ENCODE data around the gene CASQ2.
A peak's percentile ranks its signal among the peaks of the same experiment; 100 is the strongest.

The CASQ2 gene

GRCh38 chr1:115685029-115685705 lies 83.3 kb downstream of the CASQ2 start:
- no peak for DNase-seq

DNA sequence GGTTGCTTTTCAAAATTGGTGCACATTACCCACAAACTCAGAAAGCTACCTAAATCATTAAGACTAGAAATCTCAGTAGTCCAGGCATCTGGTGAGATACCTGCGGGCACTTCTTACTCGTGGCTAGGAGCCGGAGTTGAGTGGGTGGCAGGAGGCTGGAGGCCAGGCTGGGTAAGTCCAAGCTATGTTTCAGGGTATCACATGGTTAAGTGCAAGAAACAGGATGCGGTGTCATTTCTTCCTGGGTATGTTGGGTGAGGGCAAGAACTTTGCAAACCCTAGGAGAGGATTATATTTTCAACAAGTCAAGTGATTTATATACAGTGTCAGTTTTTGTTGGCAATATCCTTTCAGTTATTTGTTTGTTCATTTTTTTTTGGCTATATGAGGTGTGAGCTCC lies 85.7 kb downstream of the CASQ2 start:
- no peak for DNase-seq

- no peak for DNase-seq
Observed at GRCh38 chr1:115680730-115681111, 87.8 kb downstream of the CASQ2 start.

DNA sequence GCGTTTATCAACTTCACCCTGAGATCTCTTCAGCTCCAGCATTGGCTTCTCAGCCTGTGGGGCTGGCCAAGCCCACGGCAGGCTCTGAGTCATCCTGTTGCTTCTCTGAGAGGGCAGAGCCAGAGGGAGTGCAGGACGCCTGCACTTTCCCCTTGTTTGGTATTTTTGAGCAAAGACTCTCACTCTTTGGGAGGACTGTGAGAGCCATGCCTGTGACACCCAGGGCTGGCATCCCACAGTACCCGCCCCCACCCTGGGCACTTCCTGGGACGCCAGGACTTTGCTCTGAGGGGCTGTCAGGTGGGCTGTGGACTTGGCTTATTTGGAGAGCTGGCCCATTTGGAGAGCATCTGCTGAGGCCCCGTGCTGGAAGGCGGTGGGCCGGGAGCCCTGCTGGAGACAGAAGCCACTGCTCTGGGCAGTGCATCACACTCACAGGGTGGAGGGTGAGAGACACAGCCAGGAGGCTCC lies 89.3 kb downstream of the CASQ2 start:
- DNase-seq: no peak

GRCh38 chr1:115678141-115678540 lies 90.4 kb downstream of the CASQ2 start:
- DNase-seq: no peak

GRCh38 chr1:115677565-115677964 lies 90.9 kb downstream of the CASQ2 start:
- no peak for DNase-seq

GRCh38 chr1:115677182-115677555 lies 91.3 kb downstream of the CASQ2 start:
- no peak for DNase-seq

GRCh38 chr1:115676498-115677181 lies 91.9 kb downstream of the CASQ2 start:
- DNase-seq: no peak

DNA sequence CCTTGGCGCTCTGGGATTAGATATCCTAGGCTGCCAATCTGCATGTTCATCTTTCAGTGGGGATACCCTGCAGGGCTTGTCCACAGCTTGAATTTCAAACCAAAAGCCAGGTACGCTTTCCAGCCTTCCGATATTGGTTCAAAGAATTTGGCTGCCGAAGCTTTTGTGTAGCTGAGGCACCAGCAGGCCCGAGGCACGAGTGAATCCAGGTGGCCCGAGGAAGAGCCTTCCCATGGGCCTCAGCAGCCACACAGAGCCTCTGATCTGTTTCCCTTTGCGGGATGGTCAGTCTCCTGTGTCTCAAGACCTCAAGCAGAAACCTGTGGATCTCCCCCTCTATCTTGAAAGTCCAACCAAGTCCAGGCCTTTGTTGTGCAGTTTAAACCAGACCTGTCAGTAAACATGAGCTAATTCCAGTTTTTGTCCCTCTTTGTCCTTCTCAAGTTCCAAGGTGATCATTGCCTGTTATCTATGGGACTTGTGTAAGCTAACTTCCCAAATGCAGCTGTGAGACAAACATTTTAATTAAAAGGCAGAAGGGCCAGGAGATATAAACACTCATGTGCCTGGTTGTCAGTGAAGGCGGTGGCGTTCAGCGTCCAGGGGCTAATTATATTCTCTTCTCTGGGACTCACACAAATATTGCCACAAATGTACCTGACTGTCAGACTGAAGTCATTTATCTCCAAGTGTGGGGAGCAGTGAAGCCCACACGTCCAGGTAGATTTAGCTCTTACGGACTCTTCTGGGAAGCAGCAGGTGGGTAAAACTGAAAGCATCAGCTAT lies 96.1 kb downstream of the CASQ2 start:
- no peak for DNase-seq

DNA sequence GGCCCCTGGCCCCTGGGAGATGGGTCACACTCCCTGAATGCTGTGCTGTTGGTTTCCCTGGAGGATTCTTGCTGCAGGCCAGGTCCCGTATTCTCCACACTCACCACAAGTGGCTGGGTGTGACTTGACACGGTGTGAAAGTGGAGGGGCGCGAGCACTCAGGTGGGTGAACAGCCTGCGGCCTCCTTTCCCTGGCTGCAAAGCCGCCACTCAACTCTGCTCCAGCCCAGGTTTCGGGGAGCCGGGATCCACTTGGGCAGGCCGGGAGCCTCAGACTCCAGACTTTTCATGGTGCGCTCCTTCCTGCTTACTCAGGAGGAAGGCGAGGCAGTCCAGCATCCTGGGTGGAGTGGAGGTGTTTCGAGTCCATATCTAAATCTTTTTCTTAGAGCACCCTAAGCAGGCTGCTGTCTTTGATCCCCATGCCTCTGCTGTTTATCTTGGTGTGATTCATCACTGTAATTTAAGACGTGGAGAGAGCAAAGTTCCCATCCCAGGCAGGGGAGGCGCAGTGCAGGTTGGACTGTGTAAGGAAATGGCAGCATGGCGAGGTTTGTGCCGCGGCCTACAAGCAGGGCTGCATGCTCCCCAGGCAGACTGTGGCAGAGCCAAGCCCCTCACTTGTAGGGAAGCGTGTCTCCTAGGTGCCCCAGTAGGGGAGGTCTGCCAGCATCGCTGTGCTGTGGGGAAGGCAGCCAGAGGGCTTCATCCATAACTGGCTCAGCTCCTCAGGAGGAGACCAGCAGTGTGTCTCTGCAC lies 97.2 kb downstream of the CASQ2 start:
- peak; percentile 62 for DNase-seq

DNA sequence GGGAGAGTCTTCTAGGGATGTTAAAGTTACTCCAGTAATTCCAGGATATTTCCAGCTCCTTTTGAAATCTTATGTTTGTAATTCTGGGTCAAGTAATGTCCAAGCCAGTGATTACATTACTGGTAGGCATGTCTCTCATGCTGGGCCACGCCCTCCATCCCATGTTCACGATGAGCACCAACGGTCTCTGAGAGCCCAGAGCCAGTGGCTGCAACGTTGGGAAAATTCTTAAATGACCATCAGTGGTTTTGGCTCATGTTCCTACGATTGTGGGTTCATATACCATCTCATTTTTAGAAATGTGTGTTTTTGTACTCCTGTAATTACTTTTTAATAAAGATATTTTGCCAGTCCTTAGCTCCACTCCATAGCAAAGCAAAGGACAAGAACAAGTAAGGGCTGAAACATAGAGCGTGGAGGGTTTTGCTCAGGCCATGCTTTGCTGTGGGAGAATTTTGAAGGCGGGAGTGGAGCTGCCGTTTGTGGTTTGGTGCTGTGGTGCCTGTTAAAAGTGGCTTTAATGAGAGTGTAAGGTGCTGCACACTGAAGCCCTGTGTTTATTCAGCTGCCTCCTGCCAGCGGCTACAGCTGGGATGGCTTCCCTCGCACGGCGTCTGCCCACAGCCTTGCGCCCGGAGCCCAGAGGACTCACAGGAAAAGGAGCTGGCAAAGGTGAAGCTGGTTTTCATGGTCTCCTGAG lies 97.9 kb downstream of the CASQ2 start:
- peak; percentile 92 for DNase-seq

- no peak for DNase-seq
Observed at GRCh38 chr1:115669886-115670285, 98.6 kb downstream of the CASQ2 start.

GRCh38 chr1:115669002-115669673 lies 99.4 kb downstream of the CASQ2 start:
- DNase-seq: no peak

DNA sequence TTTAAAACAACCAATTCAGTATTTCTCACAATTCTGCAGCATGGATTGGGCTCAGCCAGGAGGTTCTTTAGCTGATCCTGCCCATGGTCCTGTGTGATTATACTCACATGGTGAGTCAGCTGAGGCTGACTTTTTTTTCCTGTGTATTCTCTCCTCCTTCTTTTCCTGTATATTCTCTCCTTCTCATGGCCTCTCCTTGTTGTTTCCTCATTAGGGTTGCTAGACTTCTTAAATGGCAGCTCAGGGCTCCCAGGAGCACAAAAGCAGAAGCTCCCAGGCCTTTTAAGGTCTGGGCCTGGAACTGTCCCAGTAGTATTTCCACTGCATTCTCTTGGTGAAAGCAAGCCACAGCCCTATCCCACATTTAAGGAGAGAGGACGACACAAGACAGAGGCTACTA lies 99.9 kb downstream of the CASQ2 start:
- no peak for DNase-seq

DNA sequence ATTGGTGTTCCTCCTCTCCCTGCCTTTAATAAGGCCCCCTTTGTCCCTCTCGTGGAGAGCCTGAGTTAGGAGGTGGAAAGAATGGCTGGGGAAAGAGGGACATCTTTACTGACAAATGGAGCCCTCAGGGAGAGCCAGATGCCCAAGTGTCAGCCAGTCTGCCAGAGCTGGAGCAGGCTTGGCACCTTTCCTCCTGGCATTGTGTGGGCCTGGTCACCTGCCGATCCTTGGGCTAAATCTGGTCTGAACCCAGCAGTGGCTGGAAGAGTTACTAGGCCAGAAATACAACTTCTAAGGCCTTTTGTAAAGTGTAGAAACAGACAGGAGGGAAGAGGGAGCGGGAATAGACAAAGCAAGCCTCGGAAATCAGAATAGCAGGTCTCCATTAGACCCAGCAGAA lies 101.8 kb downstream of the CASQ2 start:
- no peak for DNase-seq

- no peak for DNase-seq
Observed at GRCh38 chr1:115666206-115666605, 102.3 kb downstream of the CASQ2 start.

DNA sequence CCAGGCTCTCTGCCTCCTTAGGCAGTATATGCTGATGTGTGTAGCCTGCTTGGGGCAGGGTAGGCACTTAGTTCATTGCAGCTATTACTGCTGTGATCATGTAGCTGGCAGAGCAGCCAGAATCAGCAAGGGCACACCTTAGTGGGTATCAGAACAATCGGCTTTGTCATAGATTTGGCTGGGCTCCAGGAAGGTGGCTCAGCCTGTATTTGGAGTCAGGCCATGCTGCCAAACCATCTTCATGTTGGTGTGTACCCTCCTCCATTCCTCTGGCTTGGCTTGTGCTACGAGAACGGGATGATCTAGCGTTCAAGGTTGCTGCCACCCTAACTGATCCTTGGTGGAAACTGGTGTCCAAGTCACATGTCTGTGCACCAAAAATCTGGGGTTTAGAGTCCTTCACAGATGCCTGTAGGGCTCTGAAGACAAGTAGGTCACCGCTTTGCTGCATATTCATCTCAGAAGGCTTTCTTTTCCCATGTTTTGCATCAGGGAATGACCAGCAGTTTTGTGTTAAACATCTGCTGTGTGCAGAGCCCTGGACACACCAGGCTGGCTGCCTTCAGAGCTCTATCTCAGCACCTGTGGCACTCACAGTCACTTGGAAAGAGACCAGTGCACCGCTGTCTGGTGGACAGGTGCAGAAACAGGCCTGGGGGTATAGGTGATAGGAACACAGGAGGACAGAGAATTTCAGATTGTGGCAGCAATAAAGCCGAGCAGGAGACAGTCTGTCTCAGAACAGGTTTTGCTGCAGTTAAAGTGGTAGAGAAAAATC lies 103.0 kb downstream of the CASQ2 start:
- no peak for DNase-seq

DNA sequence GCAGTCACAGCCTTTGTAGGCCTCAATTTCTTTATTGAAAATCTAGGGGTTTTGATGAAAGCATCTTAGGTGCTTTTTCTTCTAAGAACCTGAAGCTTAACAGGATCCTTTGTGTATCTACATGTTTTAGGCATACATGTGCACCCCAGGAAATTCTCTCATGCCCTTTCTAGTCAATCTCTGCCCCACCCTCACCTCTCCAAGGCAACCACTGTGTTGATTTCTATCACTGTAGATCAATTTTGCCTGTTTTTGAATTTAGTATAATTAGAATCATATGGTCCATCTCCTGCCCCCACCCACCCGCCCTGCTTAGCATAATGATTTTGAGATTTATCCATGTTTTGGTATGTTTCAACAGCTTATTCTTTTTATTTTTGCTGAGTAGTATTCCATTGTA lies 107.4 kb downstream of the CASQ2 start:
- no peak for DNase-seq

DNA sequence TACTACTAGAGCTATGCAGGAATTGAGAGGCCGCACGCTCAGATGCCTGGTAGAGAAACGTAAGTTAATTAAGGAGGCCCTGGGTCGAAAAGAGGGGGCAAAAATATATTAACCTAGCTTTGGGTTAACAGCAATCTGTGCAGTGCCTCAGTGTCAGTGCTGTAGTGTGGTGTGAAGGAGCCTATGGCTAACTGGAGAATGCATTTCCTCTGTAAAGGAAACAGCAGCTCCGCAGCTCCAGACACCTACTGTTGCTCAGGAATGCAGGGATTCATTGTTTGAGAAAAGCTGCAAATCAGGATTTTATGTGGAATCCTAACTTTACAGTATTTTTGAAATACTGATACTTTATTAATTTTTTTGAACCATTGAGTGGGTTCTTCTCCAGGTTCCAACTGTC lies 108.4 kb downstream of the CASQ2 start:
- no peak for DNase-seq

GRCh38 chr1:115658646-115659045 lies 109.9 kb downstream of the CASQ2 start:
- no peak for DNase-seq

GRCh38 chr1:115656461-115657077 lies 111.9 kb downstream of the CASQ2 start:
- DNase-seq: no peak
